Measurements from ENCODE around the gene MYH15.

The MYH15 gene

DNA sequence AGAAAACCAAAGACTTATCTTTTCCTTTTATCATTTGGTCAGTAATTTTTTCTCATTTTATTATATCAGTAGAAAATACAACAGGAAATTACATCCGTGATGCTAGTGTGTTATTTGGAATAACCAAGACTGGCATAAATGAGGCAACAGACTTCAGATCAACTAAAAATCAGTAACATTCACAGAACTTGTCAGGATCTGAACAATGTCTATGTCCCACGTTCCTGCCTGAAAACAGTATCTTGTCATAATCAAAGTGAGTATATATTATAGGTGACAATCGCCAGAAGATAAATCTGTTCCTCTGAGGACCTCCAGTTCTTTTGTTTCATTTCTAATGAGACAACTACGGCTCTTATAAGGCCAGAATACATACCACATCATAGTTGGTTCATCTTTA is 41.8 kb downstream of the MYH15 start:
- no peak for DNase-seq

DNA sequence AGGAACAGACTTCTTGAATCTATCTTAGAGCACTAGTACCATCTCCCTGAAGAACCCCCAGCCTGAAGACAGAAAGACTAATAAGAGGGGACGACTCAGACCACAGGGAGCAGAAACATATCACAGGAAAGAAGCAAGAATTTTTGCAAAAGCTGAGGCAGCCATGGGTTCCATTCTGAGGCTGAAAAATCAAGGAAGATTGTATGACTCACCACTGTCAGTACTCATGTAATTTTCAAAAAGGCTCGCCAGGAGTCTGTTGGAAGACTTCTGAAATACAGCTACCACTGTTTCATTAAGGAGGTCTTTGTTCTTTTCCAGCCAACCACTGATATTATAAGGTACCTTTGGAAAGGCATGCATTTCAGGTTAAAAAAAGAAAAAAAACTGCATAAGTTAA is 47.5 kb downstream of the MYH15 start:
- no peak for DNase-seq

DNA sequence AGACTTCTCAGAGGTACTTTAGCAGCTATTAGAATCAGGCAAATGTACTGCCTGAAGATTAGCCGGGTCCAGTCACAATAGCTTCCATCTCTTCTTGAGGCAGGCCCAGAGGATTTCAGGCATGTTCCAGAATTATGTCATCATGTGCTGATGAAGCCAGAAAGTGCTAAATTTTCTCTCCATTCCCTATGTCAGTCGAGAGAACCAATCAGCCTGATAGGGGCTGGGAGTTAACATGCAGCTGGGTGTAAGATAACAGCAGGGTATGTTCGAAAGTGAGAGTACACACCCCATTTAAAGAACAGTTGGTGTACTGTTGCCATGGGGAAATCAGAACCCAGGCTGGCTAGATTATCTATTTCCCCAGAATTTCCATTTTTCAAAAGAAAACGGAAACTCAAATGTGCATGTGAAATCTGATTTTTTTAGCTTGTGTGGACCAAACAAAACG is 48.7 kb downstream of the MYH15 start:
- no peak for DNase-seq

DNA sequence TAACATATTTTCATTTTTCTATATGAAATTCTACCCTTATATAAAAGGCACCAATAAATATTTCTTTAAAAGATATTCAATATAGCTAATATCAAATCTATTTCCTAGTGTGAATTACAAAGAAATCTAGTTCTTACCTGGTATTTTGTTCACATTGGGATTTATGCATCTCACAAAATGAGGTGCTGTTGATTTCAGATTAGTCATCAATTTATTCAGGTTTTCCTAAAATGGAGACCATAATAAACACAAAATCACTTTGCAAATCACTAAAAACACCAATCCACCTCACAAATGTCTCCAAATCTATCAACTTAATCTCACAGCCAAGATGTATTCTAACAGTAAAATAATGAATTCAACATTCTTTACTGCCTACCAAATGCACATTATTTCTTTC is 51.2 kb downstream of the MYH15 start:
- no peak for DNase-seq

DNA sequence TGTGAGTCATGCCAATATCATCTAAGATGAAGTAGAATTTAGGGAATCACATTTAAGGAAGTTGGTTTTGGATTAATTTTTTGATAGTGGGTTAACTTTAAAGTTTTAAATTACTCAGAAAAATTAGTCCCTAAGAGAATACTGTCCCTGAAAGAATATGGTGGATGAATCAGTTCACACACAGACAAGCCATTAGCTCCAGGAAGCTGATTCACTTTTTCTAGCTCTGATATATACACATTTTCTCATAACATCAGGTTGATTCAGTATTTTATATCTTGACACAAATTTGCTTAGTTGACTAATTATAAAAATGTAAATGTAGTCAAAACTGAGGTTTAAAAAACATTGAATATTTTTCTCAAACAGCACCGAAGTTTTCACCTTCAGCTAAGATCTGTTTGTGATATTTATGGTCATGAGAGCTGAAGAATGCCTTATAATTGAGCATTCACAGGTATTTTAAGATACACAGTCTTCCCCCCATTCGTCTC is 55.1 kb downstream of the MYH15 start:
- DNase-seq = no peak

DNA sequence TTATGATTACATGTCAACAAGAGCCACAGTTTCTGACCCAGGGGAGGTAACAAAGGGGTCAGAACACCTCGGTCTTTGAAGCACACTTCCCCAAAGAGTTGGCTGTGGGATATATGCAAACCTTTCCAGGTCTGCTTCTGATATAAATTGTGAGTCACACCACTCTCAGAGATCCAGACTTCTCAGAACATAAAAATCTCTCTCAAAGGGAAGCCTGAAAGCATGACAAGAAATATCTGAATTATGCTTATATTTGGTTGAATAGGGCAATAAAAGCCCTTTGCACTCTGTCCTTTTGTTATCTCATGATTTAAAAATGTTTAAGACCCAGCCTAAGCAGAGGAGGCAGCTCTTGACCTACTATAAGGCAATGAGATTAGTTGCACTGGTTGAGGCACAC is 56.8 kb downstream of the MYH15 start:
- DNase-seq = no peak

DNA sequence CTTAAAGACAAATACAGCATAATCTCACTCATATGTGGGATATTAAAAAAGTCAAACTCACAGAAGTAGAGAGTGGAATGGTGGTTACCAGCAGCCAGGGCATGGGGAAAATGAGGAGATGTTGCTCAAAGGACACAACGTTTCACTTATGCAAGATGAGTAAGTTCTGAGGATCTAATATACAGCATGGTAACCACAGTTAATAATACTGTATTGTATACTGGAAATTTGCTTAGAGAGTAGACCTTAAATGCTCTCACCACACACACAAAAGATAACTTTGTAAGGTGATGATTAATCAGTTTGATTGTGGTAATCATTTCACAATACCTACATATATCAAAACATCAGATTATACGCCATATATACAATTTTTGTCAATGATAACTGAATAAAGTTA is 60.0 kb downstream of the MYH15 start:
- no peak for DNase-seq

DNA sequence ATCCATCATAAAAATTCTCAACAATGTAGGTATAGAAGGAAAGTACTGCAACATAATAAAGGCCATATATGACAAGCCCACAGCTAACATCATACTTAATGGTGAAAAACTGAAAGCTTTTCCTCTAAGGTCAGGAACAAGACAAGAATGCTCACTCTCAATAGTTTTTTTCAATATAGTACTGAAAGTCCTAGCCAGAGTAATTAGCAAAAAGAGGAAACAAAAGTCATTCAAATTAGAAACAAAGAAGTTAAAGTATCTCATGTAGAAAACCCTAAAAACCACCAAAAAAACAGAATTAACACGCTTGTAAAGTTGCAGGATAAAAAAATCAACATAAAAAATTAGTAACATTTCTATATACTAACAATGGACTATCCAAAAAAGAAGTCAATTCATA is 61.8 kb downstream of the MYH15 start:
- DNase-seq = no peak

DNA sequence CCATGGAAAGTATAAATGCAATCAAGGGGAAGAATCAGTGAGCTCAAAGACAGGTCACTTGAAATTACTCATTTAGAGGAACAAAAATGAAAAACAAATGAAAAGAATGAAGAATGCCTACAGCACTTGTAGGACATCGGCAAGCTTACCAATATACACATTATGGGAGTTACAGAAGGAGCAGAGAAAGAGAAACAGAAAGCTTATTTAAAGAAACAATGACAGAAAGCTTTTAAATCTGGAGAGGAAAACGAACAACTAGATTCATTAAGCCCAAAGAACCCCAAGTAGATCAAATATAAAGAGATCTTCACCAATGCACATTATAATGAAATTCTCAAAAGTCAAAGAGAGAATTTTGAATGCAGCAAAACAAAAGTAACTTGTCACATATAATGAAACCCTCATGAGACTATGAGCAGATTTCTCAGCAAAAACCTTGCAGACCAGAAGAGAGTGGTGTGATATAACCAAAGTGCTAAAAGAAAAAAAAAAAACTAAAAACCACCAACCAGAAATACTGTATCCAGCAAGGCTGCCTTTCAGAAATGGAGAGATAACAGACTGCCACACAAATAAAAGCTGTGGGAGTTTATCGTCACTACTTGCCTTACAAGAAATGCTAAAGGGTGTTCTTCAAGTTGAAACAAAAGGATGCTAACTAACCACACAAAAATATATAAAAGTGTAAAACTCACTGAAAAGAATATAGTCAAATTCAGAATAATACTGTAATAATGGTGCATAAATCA is 63.1 kb downstream of the MYH15 start:
- DNase-seq = no peak

DNA sequence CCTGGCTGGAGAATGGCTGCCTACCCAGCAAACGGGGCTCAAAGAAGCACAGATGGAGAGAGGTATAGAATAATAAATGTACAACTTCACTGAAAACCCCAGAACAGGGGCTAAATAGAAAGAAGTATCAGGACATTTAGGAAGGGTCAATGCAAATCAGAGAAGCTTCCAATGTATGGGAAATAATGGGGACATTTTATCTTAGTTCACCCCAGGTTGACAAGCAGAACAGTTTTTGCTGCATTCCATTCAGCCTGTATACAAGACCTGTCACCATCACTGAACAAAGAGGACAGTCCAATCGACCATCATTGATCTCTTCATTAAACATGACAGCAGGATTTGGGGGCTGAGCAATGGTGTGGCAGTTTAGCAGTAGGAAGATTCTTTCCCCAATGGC is 68.1 kb downstream of the MYH15 start:
- DNase-seq = no peak

DNA sequence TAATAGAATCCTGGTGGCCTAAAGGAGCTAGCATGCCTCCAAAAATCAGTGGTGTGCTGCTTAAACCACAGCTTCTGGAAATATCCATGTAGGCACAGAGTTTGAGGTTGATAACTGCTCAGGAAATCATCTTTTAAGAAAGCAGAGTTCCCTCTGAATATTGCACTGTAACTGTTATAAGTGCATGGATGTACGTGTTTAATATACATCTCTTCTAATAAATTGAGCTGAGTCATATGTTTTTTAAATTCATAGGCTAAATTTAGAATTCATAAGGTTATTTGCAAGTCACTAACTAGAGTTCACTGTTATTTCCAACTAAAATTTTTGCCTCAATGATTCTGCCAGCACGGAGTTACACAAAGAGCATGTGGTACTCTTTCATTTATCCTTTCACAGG is 68.9 kb downstream of the MYH15 start:
- no peak for DNase-seq

DNA sequence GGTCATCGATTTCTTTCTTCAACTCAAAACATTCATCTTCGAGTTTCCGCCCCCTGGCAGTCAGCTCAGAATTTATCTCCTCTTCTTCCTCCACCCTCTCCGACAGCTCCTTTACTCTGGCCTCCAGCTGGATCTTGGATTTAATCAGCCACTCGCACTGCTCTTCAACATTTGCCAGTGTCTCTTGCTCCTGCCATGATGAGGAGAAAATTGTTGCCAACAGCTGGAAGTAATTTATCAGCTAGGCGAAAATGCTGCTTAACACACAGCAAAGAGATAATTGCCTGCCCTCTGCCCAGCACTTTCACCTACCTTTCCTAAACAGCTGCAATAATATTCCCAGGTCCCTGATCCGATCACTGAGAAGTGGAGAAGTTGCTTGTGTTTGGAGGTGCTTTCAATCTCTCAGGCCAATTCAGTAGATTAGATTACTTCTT is 69.3 kb downstream of the MYH15 start:
- DNase-seq = no peak

DNA sequence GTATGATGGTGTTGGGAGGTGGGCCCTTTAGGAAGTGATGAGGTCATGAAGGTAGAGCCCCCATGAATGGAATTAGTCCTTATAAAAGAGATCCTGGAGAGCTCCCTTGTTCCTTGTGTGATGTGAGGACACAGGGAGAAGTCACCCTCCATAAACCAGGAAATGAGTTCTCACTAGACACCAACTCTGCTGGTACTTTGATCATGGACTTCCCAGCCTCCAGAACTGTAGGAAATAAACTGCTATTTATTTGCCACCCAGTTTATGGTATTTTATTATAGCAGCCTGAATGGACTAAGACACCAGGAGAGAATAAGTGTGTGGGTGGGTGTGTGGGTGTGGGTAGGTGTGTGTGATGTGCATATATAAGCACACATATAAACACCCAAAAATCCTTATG is 71.9 kb downstream of the MYH15 start:
- no peak for DNase-seq

DNA sequence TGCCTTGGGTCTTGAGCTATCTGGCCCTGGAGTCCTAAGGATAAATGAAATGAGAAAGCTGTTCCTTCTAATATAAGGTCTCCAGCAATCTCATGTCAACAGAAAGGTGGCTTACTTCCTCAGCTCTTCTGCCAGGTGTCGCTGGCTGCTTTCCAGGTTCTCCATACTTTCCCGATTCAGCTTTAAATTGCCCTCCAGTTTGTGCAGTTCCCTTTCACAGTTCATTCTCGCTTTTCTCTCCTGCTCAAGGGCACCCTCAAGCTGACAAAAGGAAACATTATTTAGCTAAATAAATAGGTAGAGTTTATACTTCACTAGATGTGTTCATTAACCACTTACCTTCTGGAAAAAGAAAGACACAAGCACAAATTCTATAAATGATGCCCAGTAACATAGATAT is 73.0 kb downstream of the MYH15 start:
- DNase-seq = peak; percentile 28

DNA sequence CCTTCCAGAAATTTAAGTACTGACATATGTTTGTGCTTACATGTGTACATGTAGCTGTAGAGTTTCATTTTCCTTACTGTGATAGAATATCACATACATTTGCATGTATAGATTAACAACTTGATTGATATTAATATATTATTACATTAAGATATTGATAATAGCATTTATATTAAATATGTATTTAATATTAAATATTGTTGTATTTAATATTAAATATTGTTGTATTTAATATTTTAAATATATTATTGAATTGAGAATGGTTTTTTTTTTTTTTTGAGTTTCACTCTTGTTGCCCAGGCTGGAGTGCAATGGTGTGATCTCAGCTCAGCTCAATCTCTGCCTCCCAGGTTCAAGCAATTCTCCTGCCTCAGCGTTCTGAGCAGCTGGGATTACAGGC is 76.5 kb downstream of the MYH15 start:
- DNase-seq = no peak

DNA sequence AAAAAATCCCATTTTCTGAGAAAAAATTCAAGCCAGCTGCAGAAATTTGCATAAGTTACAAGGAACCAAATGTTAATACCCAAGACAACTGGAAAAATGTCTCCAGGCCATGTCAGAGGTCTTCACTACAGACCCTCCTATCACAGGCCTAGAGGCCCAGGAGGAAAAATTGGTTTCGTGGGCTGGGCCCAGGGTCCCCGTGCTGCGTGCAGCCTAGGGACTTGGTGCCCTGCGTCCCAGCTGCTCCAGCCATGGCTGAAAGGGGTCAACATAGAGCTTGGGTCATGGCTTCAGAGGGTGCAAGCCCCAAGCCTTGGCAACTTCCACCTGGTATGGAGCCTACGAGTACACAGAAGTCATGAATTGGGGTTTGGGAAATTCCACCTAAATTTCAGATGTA is 78.0 kb downstream of the MYH15 start:
- DNase-seq = no peak

DNA sequence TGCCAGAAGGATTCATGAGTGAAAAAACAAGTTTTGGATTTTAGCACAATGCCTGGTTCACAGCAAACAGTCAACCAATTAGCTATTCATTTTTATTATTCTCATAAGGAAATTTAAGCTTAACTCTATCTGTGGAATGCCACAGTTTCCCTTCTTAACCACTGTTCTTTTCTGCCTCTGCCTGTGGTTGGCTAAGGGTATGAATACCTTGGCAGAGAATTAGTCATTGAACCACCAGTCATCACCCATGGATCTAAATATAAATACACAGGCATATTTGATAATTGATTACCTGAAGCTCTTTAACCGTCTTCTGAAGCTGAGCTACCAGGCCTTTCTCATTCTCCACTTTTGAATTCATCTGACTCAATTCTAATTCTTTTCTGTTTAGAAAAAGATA is 79.9 kb downstream of the MYH15 start:
- DNase-seq = no peak

DNA sequence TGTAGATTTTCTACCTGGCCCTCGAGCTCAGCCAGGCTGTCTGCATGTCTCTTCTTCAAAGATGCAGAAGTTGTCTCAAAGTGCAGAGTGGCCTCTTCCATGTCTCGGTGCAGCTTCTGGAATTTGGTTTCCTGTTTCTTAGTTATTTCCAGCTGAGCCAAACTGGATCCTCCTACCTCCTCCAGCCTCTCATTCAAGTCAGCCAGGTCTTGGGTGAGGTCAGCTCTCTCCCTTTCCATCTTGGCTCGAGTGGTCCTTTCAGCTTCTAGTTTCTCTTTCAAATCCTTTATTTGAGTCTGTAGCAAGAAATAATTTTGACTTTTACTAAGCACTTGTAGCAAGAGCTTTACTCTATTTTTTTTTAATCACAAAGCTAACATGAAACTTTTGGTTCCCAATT is 81.8 kb downstream of the MYH15 start:
- DNase-seq = no peak

DNA sequence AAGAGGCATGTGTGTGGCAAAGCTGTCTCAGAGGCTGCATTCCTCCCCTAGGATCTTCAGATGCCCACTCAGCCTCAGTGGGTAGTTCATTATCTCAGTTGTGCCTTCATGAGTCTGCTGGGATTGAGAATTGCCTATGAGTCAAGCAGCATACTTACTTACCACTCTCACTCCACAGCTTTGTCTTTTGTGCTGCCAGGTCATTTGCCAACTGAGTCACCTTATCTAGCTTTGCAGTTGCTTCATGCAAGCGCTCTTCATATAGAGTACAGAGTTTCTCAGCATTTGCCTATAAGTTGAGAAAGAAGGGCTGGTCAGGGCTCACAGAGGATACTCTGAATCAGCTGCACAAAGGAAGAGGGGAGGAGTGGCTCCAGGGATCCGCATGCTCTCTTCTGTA is 89.5 kb downstream of the MYH15 start:
- no peak for DNase-seq

DNA sequence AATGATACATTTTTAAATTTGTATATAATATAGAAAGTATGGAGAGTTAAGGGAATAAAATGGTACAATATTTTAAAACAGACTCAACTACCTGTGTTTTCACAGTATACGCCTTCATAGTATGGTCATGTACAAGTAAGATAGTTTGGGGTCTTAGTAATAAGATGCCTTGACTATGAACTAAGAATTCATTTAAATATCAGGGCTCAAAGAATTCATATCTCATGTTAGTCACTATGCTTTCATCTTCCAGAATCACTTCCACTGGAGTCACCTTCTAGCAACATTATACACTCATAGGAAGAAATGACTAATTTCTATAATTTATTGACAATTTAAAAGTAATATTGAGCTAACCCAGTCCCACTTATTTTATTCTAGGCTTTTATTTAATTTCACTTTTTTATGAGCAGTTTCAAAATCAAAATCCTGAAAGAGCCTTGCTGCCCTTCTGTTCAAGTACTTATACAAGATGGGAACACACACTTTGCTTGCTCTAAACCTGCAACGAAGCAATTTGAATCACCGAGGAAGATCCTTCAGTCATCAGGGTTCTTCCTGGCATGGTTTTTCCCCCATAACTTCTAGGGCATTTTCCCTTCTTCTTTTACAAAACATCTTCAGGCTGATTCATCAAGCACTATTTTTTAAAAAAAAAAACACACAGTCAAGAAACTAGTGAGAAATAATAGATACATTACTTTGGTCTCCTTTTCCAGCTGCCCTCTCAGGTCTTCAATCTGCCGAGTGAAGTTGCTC is 94.1 kb downstream of the MYH15 start:
- no peak for DNase-seq

DNA sequence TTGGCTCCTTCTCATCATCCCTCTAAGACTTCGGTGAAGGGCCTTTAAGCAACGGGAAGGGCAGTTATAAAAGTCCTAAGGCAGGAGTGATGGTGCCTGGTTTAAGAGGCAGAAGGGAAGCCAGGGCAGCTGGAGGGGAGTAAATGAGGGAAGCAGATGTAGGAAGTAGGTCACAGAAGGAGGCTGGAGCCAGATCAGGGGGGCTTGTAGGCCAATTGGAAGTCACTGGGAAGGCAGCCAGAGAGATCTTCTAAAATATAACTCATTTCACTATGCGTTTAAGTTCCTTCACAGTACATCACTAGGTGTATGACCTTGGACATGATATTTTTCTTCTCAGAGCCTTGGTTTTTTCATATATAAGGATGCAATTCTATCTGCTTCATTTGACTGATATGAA is 94.7 kb downstream of the MYH15 start:
- no peak for DNase-seq

DNA sequence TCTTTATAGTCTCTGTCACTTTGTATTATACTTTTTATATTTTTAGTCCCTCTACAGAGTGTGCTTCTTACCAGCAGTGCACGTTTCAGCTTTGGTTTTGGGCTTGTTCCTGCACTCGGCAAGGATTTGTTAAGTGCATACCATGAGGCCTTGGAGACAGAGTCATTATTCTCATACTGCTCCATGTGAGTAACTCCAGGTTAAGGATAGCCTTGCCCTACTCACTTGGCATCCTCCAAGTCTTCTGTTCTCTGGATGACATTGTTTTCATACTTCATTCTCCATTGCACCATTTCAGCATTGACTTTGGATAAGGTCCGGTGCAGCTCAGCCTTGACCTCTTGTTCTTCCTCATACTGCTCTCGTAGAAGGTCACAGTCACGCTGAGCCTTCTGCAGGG is 96.4 kb downstream of the MYH15 start:
- DNase-seq = no peak

DNA sequence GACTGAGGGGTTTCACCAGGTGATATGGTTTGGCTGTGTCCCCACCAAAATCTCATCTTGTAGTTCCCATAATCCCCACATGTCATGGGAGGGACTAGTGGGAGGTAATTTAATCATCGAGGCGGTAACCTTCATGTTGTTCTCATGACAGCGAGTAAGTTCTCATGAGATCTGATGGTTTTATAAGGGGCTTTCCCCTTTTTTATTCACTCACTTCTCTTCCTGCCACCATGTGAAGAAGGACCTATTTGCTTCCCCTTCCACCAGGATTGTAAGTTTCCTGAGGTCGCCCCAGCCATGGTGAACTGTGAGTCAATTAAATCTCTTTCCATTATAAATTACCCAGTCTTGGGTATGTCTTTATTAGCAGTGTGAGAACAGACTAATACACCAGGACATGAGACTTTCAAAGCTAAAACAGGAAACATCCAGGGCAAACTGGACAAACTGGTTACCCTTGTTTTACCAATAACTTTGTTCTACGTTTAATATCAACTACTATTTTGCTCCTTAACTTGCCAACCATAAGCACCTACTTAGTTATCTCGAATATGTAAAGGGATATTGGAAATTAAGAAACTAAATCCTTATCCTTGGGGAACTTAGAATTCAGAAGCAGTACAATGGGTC is 98.2 kb downstream of the MYH15 start:
- peak; percentile 4 for DNase-seq

DNA sequence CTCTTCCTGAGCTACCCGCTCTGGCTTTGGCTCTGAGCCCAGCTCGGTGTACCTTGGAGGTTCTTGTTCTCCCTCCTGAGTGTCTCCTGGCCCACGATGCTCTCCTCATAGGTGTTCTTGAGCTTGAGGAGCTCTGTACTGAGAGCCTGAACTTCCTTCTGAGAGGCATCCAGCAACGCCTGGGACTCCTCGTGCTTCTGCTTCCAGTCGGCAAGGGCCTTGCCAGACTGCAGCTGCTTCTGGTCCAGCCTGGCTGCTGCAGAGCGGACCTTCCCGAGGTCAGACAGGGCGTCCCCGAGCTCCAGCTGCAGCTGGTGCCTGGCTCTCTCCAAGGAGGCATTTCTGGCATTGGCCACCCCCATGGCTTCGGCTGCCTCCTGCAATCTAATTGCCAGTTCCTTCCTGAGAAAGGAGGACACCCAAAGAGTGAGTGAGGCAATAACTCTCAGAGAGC is 99.8 kb downstream of the MYH15 start:
- DNase-seq = no peak

Measured in NCI-H510A treated with DMSO at 0.1 percent for 48 hours (cell line).